Right renal cortex interstitium (tissue), 3 donors: ENCODE measurements around the gene THBS2. TPM values are rescaled to one million over a fixed set of nuclear protein-coding genes. Genes with fewer than 3 reads are reported as not detected.
"Not testable (repeated sequence)": the region's sequence is repeated elsewhere in the genome, so short reads cannot be mapped to it uniquely, and the experiment has no call there.

Experiments used
- DNase-seq, 3 donors: peaks; one replicate each; pipeline ENCODE4 v3.0.0-alpha.2; 2013; ENCODE audit warnings: low read depth in 3 of 3, low spot score in 2 of 3
- polyA plus RNA-seq, 3 donors: library from polyadenylated mRNA; unstranded; fragments of 120-200 nt; gene quantifications; one replicate each; pipeline ENCODE4 v1.2.1, GENCODE V29; 2013; ENCODE audit not compliant: insufficient read length in 3 of 3

Gene THBS2
- polyA plus RNA-seq, 3 donors: 9.0 to 12.2 (median 11.9) TPM

- no peak for DNase-seq
Measured at GRCh38 chr6:169213814-169214520, 39.7 kb downstream of the THBS2 start.

- DNase-seq: peak; percentile 68 to 84 (median 72)
Measured at GRCh38 chr6:169212897-169213813, 40.5 kb downstream of the THBS2 start.

DNA sequence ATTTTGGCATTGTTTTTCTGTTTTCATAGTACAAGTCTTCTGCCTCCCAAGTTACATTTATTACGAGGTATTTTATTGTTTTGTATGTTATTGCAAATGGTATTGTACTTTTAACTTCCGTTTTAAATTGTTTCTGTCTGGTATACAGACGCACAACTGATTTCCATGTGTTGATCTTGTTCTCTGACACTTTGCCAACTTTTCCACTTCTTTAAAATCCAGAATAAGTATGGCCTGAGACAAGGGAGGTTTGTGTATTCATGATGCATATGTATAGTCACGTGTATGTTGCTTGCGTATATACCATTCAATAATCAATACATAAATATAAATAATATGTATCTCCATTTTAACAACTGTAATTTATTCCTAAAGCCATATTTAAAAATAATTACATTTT, 41.2 kb downstream of the THBS2 start:
- no peak for DNase-seq

- DNase-seq: no peak
Measured at GRCh38 chr6:169211881-169212280, 41.8 kb downstream of the THBS2 start.

DNA sequence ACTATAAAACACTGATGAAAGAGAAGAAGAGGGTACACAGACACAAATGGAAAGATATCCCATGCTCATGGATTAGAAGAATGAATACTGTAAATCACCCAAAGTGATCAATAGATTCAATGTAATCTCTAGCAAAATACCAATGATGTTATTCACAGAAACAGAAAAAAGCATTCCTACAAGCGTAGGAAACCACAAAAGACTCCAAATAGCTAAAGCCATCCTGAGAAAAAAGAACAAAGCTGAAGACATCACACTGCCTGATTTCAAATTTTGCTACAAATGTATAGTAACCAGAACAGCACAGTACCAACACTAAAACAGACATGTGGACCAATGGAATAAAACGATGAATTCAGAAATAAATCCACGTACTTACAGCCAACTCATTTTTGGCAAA, 43.0 kb downstream of the THBS2 start:
- no peak for DNase-seq

DNA sequence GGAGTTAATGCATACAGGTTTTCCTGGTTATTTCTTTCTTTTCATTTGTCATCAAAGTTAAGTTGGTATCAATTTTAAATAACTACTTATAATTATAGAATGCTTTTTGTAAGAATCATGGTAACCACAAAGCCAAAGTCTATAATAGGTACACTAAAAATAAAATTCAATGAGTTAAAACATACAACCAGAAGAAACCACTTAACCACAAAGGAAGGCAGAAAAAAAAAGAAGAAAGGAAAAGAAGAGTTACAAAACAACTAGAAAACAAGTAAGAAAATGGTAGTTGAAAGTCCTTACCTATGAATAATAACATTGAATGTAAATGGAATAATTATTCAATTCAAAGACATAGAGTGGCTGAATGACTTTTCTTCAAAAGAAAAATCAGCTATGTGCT, 45.6 kb downstream of the THBS2 start:
- no peak for DNase-seq

GRCh38 chr6:169207482-169207881, 46.2 kb downstream of the THBS2 start:
- DNase-seq: no peak

DNA sequence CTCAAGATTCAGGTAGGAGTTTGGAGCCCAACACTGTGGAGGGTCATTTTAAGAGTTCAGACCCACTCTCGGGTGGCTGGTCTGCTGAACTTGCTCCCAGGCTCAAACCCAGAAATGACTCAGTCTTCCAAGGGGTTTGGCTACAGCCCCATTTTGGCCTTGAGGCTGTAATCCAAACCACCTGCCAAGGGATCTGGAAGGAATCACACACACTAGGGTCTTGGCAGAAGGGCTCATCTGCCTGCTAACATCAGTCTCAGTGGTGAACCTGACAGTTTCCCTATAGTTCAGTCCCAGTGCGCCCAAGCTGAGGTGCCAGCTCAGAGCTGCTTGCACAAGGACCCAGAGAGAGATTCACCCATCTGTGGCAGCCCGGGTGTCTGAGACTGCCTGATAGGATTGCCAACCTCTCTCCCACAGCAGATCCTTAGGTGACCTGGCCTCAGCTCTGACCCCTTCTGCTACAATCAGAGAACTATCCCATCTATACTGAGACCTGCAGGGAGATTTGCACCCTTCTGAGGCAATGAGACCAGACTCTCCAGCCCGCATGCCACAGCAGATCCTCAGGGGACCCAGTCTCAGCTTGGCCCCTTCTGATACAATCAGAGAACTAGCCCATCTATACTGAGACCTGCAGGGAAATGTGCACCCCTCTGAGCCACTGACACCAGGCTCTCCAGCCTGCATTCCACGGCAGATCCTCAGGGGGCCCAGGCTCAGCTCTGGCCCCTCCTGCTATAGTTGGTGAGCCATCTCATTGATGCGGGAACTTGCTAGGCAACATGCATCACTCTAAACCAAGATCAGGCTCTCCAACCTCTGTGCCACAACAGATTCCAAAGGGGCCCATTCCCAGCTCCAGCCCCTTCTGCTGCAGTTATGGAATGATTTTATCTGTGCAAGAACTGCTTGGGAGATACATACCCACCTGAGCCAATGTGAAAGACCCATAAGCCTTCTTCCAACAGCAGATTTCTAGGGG, 48.2 kb downstream of the THBS2 start:
- DNase-seq: no peak

DNA sequence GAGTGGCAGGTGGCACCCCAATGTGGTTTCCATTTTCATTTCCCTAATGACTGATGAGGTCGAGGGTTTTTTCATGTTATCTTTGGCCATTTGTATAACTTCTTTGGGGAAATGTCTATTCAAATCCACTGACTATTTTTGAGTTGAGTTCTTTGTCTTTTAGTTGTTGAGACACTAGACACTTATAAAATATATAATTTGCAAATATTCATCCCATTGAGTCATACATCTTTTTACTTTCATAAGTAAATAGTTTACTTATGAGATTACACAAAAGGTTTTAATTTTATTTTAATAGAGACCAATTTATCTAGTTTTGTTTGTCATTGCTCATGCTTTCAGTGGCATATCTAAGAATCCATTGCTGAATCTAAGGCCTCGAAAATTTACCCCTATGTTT, 49.5 kb downstream of the THBS2 start:
- no peak for DNase-seq

DNA sequence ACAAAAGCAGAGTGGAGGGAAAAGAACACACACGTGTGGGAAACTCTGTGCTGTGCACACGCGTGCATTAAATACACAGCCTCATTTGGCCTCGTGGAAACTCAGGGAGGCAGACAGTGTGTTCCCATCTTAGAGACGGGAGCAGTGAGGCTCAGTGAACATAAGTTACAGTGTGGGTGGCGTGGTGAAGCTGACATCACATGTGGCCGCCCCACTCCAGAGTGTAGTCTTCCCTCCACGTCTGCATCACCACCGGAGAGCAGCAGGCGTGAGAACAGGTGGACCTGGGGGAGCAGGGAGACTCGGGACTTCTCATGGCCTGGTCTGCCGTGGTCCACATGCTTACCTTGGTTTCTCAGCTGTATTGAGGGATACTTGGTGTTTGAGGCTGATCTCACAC, 51.7 kb downstream of the THBS2 start:
- DNase-seq: no peak

DNA sequence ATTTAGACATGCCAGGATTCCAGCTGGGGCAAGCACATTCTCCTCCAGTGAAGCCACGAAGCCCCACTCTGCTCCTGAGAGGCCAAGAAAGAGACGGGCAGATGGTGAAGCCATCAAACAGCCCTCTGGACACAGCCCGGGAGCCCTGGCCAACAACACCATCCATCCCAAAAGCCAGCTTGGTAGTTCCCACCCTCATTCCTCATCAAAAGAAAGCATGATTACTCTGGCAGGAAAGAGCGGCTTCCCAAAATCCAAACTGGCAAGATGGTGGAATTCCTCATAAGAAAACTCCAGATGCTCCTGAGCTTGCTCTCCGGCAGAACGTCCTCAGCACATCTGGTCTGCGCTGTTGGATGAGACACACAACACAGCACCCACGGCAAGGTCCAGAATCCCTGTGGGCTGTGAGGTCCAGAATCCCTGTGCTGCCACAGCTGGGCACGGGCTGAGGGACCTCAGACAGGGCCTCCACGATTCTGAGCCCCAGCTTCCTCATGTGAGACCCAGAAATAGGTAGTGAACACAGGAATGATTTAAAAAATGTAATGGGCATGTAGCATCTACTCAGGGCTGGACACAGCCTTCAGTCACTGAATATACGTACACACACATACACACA, 52.6 kb downstream of the THBS2 start:
- no peak for DNase-seq

GRCh38 chr6:169199625-169200335, 53.9 kb downstream of the THBS2 start:
- DNase-seq: no peak

GRCh38 chr6:169198885-169199284, 54.8 kb downstream of the THBS2 start:
- DNase-seq: no peak

- DNase-seq: not testable (repeated sequence)
Measured at GRCh38 chr6:169197929-169198328, 55.7 kb downstream of the THBS2 start.

GRCh38 chr6:169196279-169196678, 57.4 kb downstream of the THBS2 start:
- DNase-seq: not testable (repeated sequence)

GRCh38 chr6:169194737-169195136, 58.9 kb downstream of the THBS2 start:
- DNase-seq: no peak

GRCh38 chr6:169190970-169191369, 62.7 kb downstream of the THBS2 start:
- DNase-seq: no peak

DNA sequence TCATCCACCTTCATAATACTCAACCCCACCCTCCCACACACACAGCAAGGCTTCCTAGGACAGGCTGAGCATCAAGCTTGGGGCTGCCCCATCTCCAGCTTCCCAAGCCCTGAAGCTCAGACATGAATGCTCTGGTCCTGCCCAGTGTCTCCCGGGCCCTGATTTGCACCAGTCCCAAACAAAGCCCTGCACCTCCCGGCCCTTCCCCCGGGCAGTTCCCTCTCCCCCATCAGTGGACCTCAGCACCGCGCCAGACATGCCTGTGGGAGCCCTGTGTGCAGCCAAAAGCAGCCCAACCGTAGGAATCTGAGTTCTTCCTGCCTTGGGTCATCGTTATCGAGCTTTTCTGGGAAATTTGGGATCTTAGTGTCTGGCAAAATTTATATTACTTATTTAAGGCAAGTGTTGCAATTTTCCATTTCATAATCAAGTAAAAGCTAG, 63.5 kb downstream of the THBS2 start:
- no peak for DNase-seq

GRCh38 chr6:169189686-169190085, 64.0 kb downstream of the THBS2 start:
- DNase-seq: no peak

GRCh38 chr6:169189182-169189581, 64.5 kb downstream of the THBS2 start:
- no peak for DNase-seq
